Endothelial cell of umbilical vein (primary cell): ENCODE results near the gene MRTO4.

ENCODE experiments used
- EZH2 ChIP-seq: IDR thresholded peaks from 2 replicates; pipeline ENCODE4 v1.6.1; 2012; ENCODE audit warnings: borderline replicate concordance, low read depth, mild to moderate bottlenecking, moderate library complexity, low read length, inconsistent platforms; ENCODE audit not compliant: severe bottlenecking
- MYC ChIP-seq: IDR thresholded peaks from one replicate; pipeline ENCODE4 v1.6.1; 2011; ENCODE audit warnings: mild to moderate bottlenecking, low read depth, low read length
- POLR2A ChIP-seq: IDR thresholded peaks from 2 replicates; pipeline ENCODE4 v1.6.1; 2012; ENCODE audit warnings: low read depth, mild to moderate bottlenecking, control low read depth, low read length
- POLR2AphosphoS5 ChIP-seq: IDR thresholded peaks from 2 replicates; pipeline ENCODE4 v1.6.1; 2012; ENCODE audit warnings: low read depth, mild to moderate bottlenecking, control low read depth, low read length, moderate library complexity; ENCODE audit not compliant: insufficient read depth
- TF ChIP-seq, protein P1 (sequence below), 2 donors: IDR thresholded peaks; 1 replicate in 1 of 2; 2 replicates in 1 of 2; pipeline ENCODE4 v1.5.1; 2011; ENCODE audit warnings: low read length in 2 of 2, mild to moderate bottlenecking in 2 of 2, moderate library complexity in 2 of 2, control low read depth in 1 of 2, inconsistent platforms in 1 of 2, low read depth in 1 of 2; ENCODE audit not compliant: insufficient read depth in 1 of 2; ENCODE audit errors: extremely low read depth in 1 of 2
- TF ChIP-seq, protein P2 (sequence below): IDR thresholded peaks from 2 replicates; pipeline ENCODE4 v1.6.1; 2011; ENCODE audit not compliant: insufficient read depth, insufficient read length

DNA sequence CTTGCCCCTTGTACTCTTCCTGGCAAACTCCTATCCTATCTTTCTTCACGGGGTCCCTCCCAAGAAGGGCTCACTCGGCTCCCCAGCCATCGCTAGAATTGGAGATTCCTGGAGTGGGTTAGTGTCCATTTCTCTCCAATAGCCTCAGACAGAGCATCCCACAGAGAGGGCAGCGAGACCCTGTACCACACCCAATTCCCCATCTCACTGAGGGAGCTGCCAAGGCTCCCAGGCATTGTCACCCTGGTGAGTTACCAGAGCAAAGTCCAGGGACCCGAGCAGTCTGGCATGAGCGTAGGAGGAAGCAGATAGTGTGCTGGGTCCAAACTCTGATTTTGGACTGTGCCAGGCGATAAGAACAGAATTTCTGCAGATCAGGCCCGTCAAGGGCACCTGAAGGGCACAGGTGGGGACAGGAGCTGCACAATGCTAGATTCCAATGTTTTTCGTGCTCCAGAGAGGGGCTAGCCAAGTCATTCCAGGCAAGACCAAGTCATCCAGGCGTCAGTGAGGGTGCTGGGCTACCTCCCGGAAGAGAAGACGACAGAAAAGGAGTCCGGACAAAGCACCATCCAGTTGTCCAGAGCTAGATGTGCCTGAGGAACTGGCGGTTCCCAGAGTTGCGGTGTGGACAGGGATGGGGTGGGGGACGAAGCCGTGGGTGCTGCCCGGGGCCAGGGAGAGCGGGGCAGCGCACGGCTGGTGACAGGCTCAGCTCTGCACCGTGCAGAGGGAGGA is 21.7 kb downstream of the MRTO4 start:
- TF ChIP-seq, protein P1, sequence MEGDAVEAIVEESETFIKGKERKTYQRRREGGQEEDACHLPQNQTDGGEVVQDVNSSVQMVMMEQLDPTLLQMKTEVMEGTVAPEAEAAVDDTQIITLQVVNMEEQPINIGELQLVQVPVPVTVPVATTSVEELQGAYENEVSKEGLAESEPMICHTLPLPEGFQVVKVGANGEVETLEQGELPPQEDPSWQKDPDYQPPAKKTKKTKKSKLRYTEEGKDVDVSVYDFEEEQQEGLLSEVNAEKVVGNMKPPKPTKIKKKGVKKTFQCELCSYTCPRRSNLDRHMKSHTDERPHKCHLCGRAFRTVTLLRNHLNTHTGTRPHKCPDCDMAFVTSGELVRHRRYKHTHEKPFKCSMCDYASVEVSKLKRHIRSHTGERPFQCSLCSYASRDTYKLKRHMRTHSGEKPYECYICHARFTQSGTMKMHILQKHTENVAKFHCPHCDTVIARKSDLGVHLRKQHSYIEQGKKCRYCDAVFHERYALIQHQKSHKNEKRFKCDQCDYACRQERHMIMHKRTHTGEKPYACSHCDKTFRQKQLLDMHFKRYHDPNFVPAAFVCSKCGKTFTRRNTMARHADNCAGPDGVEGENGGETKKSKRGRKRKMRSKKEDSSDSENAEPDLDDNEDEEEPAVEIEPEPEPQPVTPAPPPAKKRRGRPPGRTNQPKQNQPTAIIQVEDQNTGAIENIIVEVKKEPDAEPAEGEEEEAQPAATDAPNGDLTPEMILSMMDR (IDR thresholded peaks at IDR 0.05; ENCODE audit: extremely low read depth in 1 of 2, insufficient read depth in 1 of 2, low read depth in 1 of 2, low read length in 2 of 2) = no peak
- no peak for TF ChIP-seq POLR2A
- no peak for TF ChIP-seq POLR2AphosphoS5
- no peak for TF ChIP-seq EZH2
- no peak for TF ChIP-seq MYC
- TF ChIP-seq, protein P2, sequence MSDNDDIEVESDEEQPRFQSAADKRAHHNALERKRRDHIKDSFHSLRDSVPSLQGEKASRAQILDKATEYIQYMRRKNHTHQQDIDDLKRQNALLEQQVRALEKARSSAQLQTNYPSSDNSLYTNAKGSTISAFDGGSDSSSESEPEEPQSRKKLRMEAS = no peak
